A172 (cell line): ENCODE data around the gene UPF3B. TPM values are rescaled to one million over a fixed set of nuclear protein-coding genes. Genes with fewer than 3 reads are reported as not detected.
"Not testable (repeated sequence)": the region's sequence is repeated elsewhere in the genome, so short reads cannot be mapped to it uniquely, and the experiment has no call there.

ENCODE experiments used
- DNase-seq: peaks from one replicate; pipeline ENCODE4 v3.0.0-alpha.2; 2015; ENCODE audit warnings: low spot score
- total RNA-seq: library from RNA; depleted of rRNA; stranded (reverse); fragments of >200 nt; shearing (Covaris generic); gene quantifications from 2 replicates; pipeline ENCODE4 v1.2.3, GENCODE V29; 2014; rRNA removed

Gene UPF3B
- total RNA-seq, 1 experiment from 2014 or later = 1.8 TPM

DNA sequence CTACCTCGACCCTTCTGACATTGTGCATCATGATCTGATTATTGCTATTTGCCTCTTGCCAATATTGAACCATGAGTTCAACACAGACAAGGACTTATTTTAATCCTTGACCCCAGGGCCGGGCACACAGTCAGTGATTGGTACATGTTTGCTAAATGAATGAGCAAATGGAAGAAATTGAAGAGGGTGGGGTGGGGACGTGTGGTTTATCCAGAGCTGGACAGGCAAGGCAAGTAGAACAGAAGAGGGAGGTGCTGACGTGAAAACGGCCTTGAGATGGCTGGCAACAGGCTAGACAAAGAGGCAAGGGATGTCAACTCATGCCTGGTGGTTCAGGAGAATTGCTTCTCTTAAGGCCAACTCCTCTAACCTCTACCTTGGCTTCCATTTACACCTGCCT, 28.5 kb downstream of the UPF3B start:
- DNase-seq = not testable (repeated sequence)

DNA sequence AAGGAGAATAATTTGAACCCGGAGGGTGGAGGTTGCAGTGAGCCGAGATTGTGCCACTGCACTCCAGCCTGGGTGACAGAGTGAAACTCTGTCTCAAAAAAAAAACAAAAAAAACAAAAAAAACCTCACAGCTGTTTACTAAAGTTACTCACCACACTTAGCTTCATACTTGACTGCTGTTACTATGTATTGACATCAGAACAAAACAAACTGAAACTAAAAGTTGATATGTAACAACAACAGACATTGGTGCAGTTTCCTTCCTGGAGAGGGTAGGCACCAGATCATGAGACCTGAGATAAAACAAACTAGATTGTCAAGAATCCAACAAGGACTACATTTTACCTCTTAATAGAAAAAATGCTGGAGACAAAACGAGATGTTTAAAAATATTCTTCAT, 31.1 kb downstream of the UPF3B start:
- DNase-seq = not testable (repeated sequence)

DNA sequence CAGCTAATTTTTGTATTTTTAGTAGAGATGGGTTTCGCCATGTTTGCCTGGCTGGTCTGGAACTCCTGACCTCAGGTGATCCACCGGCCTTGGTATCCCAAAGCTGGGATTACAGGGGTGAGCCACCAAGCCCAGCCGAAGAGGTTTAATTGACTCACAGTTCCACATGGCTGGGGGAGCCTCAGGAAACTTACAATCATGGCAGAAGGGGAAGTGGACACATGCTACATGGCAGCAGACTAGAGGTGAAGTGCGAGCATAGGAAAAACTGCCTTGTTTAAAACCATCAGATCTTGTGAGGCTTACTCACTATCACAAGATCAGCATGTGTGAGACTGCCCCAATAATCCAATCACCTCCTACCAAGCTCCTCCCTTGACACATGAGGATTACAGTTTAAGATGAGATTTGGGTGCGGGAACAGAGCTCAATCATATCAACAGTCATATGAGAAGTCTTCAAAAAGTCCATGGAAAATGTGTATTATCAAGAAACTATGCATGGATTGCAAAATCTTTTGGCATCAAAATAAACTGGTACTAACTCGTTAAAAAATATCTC, 35.6 kb downstream of the UPF3B start:
- DNase-seq = no peak

DNA sequence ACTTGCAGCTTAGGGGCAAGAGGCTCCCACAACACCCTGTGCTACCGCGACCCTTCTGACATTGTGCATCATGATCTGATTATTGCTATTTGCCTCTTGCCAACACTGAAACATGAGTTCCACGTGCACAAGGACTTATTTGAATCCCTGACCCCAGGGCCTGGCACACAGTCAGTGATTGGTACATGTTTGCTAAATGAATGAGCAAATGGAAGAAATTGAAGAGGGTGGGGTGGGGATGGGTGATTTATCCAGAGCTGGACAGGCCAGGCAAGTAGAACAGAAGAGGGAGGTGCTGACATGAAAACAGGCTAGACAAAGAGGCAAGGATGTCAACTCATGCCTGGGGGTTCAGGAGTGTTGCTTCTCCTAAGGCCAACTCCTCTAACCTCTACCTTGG, 36.5 kb downstream of the UPF3B start:
- DNase-seq = no peak

DNA sequence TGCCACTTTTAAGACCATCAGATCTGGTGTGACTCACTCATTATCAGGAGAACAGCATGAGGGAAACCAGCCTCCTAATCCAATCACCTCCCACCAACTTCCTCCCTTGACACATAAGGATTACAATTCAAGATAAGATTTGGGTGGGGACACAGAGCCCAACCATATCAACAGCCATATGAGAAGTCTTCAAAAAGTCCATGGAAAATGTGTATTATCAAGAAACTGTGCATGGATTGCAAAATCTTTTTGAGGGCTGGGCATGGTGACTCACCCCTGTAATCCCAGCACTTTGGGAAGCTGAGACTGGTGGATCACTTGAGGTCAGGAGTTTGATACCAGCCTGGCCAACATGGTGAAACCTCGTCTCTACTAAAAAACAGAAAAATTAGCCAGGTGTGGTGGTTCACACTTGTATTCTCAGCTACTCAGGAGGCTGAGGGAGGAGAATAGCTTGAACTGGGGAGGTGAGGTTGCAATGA, 43.5 kb downstream of the UPF3B start:
- DNase-seq = peak; percentile 50

DNA sequence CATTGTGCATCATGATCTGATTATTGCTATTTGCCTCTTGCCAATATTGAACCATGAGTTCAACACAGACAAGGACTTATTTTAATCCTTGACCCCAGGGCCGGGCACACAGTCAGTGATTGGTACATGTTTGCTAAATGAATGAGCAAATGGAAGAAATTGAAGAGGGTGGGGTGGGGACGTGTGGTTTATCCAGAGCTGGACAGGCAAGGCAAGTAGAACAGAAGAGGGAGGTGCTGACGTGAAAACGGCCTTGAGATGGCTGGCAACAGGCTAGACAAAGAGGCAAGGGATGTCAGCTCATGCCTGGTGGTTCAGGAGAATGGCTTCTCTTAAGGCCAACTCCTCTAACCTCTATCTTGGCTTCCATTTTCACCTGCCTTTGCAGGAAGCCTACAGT, 44.3 kb downstream of the UPF3B start:
- not testable (repeated sequence) for DNase-seq

DNA sequence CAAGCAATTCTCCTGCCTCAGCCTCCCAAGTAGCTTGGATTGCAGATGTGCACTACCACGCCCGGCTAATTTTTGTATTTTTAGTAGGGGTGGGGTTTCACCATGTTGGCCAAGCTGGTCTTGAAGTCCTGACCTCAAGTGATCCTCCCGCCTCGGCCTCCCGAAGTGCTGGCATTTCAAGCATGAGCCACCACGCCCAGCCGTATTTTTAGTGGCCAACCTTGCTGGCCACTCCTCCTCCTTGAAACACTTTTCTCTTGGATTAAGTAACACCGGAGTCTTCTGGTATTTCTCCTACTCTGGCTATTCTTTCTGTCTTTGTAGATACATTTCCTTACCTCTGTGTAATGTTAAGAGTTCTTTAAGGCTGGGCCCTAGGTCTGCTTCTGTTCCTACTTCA, 50.2 kb downstream of the UPF3B start:
- no peak for DNase-seq

DNA sequence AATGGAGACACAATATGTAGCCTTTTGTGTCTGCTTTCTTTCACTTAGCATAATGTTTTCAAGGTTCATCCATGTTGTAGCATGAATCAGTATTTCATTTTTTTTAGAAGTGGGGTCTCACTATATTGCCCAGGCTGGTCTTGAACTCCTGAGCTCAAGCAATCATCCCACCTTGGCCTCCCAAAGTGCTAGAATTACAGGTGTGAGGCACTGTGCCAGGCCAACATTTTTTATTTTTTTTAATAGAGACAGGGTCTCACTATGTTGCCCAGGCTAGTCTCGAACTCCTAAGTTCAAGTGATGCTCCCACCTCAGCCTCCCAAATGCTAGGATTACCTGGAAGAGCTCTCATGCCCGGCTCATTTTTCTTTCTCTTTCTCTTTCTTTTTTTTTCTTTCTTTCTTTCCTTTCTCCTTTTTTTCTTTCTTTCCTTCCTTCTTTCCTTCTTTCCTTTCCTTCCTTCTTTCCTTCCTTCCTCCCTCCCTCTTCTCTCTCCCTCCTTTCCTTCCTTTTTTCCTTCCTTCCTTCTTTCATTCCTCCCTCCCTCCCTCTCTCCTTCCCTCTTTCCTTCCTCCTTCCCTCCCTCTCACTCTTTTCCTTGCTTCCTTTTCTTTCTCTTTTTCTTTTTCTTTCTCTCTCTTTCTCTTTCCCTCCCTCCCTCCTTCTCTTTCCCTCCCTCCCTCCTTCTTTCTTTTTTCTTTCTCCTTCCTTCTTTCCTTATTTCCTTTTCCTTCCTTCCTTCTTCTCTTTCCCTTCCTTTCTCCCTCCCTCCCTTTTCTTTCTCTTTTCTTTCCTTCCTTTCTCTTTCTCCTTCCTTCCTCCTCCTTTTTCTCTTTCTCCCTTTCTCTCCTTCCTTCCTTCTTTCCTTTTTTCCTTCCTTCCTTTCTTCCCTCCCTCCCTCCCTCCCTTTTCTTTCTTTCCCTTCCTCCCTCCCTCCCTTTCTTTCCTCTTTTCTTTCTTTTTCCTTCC, 51.2 kb downstream of the UPF3B start:
- no peak for DNase-seq

DNA sequence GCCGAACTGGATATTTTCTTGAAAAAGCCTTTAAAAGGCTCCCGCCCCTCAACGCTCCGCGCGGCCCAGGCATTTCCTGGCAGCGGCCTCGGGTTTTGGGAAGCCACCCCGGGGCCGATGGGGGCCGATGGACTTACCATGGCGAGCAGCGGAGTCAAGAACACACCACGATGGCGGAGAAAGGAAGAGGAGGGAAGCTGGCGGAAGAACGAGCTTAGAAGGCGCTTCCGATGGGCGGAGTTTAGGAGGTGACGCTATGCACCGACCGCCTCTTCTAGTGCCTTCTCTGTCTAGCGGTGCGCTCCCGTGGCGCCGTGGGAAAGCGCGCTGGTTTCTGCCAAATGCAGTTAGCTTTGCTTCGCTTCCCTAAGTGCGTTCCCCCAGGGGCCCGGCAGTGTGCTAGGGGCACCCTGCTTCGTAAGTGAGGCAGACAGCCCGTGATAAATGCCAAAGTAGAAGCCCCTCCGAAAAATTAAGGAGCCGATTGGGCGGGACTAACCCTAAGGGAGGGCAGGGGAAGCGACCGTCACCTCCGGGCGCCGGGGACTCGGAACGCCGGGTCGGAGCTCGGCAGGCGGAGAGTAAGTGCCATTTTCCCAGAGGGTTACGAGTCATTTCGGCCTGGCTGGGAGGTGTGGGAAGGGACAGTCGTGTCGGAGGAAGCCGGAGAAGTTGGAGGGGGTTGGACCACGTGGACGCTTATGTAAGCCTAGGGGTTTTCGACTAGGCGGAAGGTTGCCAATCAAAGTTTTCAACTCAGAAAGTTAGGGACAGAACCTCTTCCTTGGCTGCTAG, 61.1 kb downstream of the UPF3B start, which contains the start of gene RPL39:
Gene RPL39, minus strand, starts transcription at position 194 of the 795 bp plus-strand sequence. Its CDS starts 54 bp downstream, at position 140.
- DNase-seq = peak; percentile 74

DNA sequence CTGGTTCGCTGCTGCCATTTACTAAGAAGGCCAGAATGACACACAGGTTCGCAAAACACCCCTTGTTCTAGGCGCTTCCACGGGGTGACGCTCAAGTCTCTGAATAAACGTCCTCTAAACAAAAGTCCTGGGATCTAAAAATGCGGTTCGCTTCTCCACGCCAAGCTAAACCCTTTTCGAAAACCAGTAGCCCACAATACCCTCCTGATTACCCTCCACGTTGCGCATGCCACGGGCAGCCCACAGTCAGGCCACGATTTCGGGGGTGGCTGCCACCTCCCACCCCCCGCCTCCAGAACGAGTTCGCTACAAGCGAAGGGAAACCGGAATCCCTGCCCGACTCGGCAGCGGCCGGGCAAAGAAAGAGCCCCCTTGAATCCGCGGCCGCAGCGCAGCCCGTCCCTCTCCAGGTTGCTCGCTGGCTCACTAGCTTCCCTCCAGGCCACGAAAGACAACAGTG, 61.8 kb downstream of the UPF3B start:
- DNase-seq = no peak

DNA sequence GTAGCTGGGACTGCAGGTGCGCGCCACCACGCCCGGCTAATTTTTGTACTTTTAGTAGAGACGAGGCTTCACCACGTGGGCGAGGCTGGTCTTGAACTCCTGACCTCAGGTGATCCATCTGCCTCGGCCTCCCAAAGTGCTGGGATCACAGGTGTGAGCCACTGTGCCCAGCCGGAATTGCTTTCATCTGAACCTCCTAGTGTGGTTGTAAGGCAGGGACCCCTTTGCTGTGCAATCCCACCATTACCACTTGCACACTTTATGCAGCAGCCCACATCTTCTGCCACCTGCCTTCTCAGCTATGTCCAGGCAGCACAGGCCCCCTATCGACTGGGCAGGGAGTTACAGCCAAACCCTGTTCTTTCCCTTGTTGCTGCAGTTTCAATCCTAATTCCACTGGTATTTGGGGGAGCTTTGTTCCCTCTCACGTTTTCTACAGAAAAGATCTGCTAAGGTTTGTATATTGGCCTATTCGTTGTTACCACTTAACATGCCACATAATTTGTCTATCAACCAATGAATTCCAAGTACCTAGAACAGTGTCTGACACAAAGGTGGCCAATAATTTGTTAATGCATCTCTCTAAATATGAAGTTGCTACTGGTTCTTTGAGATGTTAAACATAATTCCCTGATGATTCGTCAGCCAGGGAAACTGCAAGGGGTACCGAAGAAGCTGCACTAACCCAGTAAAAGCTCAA, 67.9 kb downstream of the UPF3B start:
- no peak for DNase-seq

Other genes starting within 250 kb of the UPF3B start
- 2.7 and 3.5 TPM in 2 replicates for gene NKRF, start 246.5 kb downstream of the UPF3B start, total RNA-seq
- gene SEPTIN6, start 159.8 kb downstream of the UPF3B start, total RNA-seq = 13.9 and 15.3 TPM in 2 replicates
- gene SOWAHD, start 94.4 kb downstream of the UPF3B start, total RNA-seq = 0.72 TPM in 1 of 2 replicates, not detected in the other
- gene RPL39, start 61.3 kb downstream of the UPF3B start, total RNA-seq = 1,038 and 3,069 TPM in 2 replicates
- gene RNF113A, start 18.8 kb upstream of the UPF3B start, total RNA-seq = 6.6 and 7.8 TPM in 2 replicates
- 55.7 and 60.9 TPM in 2 replicates for gene NDUFA1, start 18.9 kb upstream of the UPF3B start, total RNA-seq
- gene AKAP14, start 42.9 kb upstream of the UPF3B start, total RNA-seq = not detected in 2 replicates
- 2.5 and 2.8 TPM in 2 replicates for gene NKAP, start 90.8 kb upstream of the UPF3B start, total RNA-seq
- gene RHOXF2B, start 224.7 kb upstream of the UPF3B start, total RNA-seq = not detected in 2 replicates